ENCODE measurements around the gene LTA. TPM values are rescaled to one million over a fixed set of nuclear protein-coding genes. Genes with fewer than 3 reads are reported as not detected.

LTA gene
- total and polyA plus RNA-seq, 2 experiments from 2014 or later = not detected

DNA sequence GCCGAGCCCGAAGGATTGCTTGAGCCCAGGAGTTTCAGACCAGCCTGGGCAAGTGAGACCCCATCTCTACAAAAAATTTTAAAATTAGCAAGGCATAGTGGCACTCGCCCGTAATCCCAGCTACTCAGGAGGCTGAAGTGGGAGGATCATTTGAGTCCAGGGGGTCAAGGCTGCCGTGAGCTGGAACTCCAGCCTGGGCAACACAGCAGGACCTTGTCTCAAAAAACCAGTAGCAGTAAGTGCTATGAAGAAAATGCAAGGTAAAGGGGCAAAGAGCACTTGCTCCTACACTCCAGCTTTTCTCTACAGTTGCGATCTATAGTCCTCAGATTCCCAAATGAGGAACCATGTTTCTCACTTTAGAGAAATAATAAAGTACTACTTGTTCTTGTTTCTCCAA is 28.4 kb upstream of the LTA start:
- no peaks in the 10 kb centered on the region for H3K27me3 ChIP-seq
- no peaks in the 10 kb centered on the region for H3K9me3 ChIP-seq (ENCODE audit: low read depth)
- 95% methylated on average over 6 of the region's 6 CpGs for WGBS (ENCODE audit: low lambda C conversion rate, missing lambda C conversion rate)
- no peak overlapping the region for H3K4me3 ChIP-seq
- H3K9me2 ChIP-seq (replicated peaks; ENCODE audit: insufficient read depth) = no peaks in the 10 kb centered on the region
- no peak overlapping the region for H3K27ac ChIP-seq
- H4K20me1 ChIP-seq (ENCODE audit: insufficient read depth, poor library complexity, severe bottlenecking) = peaks cover 26% of the 10 kb centered on the region
- peaks cover 54% of the 10 kb centered on the region for H3K79me2 ChIP-seq
- H3K4me2 ChIP-seq = no peak overlapping the region
- DNase-seq (ENCODE audit: low spot score) = no peak
- no peak overlapping the region for H2AFZ ChIP-seq
- peaks cover 27% of the 10 kb centered on the region for H3K4me1 ChIP-seq (ENCODE audit: insufficient read depth)
- no peak for TF ChIP-seq EZH2 (IDR thresholded peaks at IDR 0.05; ENCODE audit: borderline replicate concordance)
- TF ChIP-seq, protein P1, sequence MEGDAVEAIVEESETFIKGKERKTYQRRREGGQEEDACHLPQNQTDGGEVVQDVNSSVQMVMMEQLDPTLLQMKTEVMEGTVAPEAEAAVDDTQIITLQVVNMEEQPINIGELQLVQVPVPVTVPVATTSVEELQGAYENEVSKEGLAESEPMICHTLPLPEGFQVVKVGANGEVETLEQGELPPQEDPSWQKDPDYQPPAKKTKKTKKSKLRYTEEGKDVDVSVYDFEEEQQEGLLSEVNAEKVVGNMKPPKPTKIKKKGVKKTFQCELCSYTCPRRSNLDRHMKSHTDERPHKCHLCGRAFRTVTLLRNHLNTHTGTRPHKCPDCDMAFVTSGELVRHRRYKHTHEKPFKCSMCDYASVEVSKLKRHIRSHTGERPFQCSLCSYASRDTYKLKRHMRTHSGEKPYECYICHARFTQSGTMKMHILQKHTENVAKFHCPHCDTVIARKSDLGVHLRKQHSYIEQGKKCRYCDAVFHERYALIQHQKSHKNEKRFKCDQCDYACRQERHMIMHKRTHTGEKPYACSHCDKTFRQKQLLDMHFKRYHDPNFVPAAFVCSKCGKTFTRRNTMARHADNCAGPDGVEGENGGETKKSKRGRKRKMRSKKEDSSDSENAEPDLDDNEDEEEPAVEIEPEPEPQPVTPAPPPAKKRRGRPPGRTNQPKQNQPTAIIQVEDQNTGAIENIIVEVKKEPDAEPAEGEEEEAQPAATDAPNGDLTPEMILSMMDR (IDR thresholded peaks at IDR 0.05; ENCODE audit: poor library complexity) = no peak
- no peak for TF ChIP-seq EZH2phosphoT487 (IDR thresholded peaks at IDR 0.05; ENCODE audit: low read depth, severe bottlenecking, unreplicated experiment)
- no peaks in the 10 kb centered on the region for H3K36me3 ChIP-seq (replicated peaks; ENCODE audit: insufficient read depth, low read depth)

DNA sequence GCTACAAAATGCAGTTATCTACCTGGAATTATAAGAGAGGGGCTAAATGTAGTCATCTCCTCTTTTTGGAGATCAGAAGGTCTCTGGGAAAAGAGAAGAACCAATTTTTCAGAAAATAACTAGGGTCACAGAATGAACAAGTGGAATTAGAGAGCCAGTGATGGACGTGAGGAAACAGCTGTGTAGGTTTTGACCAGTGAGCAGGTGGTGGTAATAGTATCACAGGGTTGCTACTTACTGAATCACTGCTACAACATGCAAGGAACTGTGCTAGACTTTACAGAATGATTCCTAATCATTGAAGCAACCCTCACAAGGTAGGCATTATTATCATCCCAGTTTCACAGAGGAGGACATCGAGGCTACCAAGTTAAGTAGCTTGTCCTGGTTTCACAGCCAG is 27.4 kb upstream of the LTA start:
- H3K36me3 ChIP-seq (replicated peaks; ENCODE audit: insufficient read depth, low read depth) = no peaks in the 10 kb centered on the region
- H2AFZ ChIP-seq = no peak overlapping the region
- H3K4me3 ChIP-seq = no peak overlapping the region
- peaks cover 18% of the 10 kb centered on the region for H3K4me1 ChIP-seq (ENCODE audit: insufficient read depth)
- no peak for TF ChIP-seq EZH2 (IDR thresholded peaks at IDR 0.05; ENCODE audit: borderline replicate concordance)
- TF ChIP-seq, protein P1 (IDR thresholded peaks at IDR 0.05; ENCODE audit: poor library complexity) = no peak
- TF ChIP-seq EZH2phosphoT487 (IDR thresholded peaks at IDR 0.05; ENCODE audit: low read depth, severe bottlenecking, unreplicated experiment) = no peak
- no peak for DNase-seq (ENCODE audit: low spot score)
- no peak overlapping the region for H3K4me2 ChIP-seq
- H3K27me3 ChIP-seq = no peaks in the 10 kb centered on the region
- no peak overlapping the region for H3K27ac ChIP-seq
- H3K9me3 ChIP-seq (ENCODE audit: low read depth) = no peaks in the 10 kb centered on the region
- WGBS (ENCODE audit: low lambda C conversion rate, missing lambda C conversion rate) = 83% methylated on average over 2 of the region's 2 CpGs
- H3K79me2 ChIP-seq = peaks cover 54% of the 10 kb centered on the region
- peaks cover 15% of the 10 kb centered on the region for H4K20me1 ChIP-seq (ENCODE audit: insufficient read depth, poor library complexity, severe bottlenecking)
- H3K9me2 ChIP-seq (replicated peaks; ENCODE audit: insufficient read depth) = no peaks in the 10 kb centered on the region

DNA sequence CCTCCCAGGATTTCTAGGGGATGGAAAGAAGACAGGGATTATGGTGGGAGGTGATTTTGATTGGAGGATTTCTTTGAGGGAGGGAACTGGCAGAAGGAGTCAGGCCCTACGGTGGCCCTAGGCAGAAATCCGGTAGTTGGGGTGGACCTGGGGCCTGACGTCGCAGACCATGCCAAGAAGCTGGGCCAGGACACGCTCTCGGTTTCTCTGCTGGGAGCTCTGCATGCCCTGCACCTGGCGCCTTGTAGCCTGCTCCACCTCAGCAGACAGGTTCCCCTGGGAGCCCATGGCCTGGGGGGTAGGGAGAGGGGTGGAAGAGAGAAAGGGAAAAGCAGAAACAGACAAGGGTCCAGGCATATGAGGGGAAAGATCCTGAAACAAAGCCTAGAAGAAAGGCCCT is 26.8 kb upstream of the LTA start:
- Histone ChIP-seq H4K20me1 (ENCODE audit: insufficient read depth, poor library complexity, severe bottlenecking) (peaks cover 9% of the 10 kb centered on the region), H3K79me2 (peaks cover 49% of the 10 kb centered on the region), H3K36me3 (replicated peaks; ENCODE audit: insufficient read depth, low read depth) (no peaks in the 10 kb centered on the region), H3K27ac (no peak overlapping the region), H3K9me3 (ENCODE audit: low read depth) (no peaks in the 10 kb centered on the region), H3K27me3 (no peaks in the 10 kb centered on the region), H2AFZ (no peak overlapping the region), H3K4me3 (no peak overlapping the region), H3K4me1 (ENCODE audit: insufficient read depth) (peaks cover 12% of the 10 kb centered on the region), H3K4me2 (no peak overlapping the region), H3K9me2 (replicated peaks; ENCODE audit: insufficient read depth) (no peaks in the 10 kb centered on the region)
- 83% methylated on average over 7 of the region's 7 CpGs for WGBS (ENCODE audit: low lambda C conversion rate, missing lambda C conversion rate)
- no peak for DNase-seq (ENCODE audit: low spot score)
- TF ChIP-seq, protein P1 (IDR thresholded peaks at IDR 0.05; ENCODE audit: poor library complexity) = no peak
- TF ChIP-seq EZH2phosphoT487 (IDR thresholded peaks at IDR 0.05; ENCODE audit: low read depth, severe bottlenecking, unreplicated experiment) (no peak), EZH2 (IDR thresholded peaks at IDR 0.05; ENCODE audit: borderline replicate concordance) (no peak)
